Choroid plexus epithelial cell (primary cell): ENCODE measurements around the gene SLC9A8.
A peak's percentile ranks its signal among the peaks of the same experiment; 100 is the strongest.
"Not testable (repeated sequence)": the region's sequence is repeated elsewhere in the genome, so short reads cannot be mapped to it uniquely, and the experiment has no call there.

Experiments
- DNase-seq: peaks from one replicate; pipeline ENCODE4 v3.0.0-alpha.2; 2010; ENCODE audit warnings: low read depth
- H3K4me3 ChIP-seq: 2 replicates; pipeline ENCODE4 v1.5.1; 2011; ENCODE audit warnings: low read depth, mild to moderate bottlenecking, control low read depth, low read length, moderate library complexity
- TF ChIP-seq, protein P1 (sequence below): conservative IDR thresholded peaks from 2 replicates; pipeline ENCODE4 v1.5.1; 2011; ENCODE audit warnings: low read depth, mild to moderate bottlenecking, control low read depth, inconsistent platforms, low read length, moderate library complexity

SLC9A8 gene

DNA sequence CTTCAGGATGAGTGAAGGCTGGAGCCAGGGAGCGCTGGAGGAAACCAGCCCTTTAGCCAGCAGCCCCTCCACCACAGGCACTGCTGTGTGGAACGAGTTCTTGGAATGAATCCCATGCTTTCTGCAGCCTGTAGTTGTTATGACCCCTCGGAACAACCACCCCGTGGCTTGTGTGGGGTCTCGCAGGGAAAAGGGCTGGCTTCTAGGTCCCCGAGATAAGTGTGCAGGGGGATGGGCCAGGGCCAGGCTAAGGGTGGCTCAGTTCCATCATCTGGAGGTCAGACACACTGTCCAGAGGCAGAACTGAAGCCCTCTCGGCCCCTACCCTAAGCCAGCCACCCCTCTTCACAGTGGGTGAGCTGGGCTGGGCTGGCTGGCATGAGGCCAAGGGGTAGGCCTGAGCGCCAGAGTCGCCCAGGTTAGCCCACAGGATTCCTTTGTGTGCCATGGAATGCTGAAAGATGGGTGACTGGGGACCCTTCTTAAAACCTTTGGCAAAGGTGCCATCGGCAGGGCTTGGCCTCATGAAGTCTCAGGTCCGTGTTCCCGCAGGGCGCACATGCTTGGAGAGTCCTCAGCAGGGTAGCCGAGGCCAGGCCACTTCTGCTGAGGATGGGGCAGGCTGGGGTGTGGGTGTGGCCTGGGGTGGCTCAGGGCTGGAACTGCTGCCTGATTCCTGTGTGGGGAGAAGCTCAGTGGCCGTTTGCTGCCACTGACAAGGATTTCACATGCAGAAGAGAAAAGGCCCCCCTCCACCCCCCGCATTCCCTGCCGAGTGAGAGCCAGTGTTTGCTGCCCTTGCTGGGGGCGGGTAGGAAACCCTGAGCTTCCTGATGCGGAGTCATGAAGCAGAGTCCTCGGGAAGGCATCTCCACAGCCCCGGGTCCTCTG is 78.1 kb downstream of the SLC9A8 start:
- peak; percentile 50 for DNase-seq
- no peak overlapping the region for H3K4me3 ChIP-seq
- TF ChIP-seq, protein P1, sequence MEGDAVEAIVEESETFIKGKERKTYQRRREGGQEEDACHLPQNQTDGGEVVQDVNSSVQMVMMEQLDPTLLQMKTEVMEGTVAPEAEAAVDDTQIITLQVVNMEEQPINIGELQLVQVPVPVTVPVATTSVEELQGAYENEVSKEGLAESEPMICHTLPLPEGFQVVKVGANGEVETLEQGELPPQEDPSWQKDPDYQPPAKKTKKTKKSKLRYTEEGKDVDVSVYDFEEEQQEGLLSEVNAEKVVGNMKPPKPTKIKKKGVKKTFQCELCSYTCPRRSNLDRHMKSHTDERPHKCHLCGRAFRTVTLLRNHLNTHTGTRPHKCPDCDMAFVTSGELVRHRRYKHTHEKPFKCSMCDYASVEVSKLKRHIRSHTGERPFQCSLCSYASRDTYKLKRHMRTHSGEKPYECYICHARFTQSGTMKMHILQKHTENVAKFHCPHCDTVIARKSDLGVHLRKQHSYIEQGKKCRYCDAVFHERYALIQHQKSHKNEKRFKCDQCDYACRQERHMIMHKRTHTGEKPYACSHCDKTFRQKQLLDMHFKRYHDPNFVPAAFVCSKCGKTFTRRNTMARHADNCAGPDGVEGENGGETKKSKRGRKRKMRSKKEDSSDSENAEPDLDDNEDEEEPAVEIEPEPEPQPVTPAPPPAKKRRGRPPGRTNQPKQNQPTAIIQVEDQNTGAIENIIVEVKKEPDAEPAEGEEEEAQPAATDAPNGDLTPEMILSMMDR, result no peak

DNA sequence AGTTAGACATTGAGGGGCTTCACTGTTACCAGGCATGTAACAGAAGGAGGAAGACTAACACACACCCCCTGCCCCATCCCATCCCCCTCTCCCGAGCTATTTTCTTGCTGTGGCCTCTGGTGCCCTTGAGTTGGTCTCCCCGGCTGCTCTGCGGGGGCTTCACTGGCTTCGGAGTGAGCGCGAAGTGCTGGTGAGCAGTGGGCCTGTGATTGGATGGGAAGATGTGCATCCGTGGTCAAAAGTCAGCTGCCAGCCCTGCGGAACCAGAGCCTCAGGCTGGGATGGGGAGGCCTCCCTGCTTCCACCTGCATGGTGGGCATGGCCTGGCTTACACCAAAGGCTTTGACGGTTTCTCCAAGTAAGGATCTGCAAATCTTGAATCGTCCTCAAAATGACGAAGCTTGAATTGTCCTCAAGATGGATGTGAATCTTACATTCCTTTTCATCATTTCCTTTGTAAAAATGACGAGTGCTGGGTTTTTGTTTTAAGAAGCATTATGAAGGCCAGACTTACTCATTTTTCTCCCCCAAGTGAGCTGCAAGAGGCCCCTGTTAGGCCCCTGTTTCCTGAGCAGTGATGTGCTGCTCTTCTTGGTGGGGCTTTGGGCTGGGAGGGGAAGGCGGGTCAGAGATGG is 79.0 kb downstream of the SLC9A8 start:
- DNase-seq, result no peak
- TF ChIP-seq, protein P1, result no peak
- no peak overlapping the region for H3K4me3 ChIP-seq

DNA sequence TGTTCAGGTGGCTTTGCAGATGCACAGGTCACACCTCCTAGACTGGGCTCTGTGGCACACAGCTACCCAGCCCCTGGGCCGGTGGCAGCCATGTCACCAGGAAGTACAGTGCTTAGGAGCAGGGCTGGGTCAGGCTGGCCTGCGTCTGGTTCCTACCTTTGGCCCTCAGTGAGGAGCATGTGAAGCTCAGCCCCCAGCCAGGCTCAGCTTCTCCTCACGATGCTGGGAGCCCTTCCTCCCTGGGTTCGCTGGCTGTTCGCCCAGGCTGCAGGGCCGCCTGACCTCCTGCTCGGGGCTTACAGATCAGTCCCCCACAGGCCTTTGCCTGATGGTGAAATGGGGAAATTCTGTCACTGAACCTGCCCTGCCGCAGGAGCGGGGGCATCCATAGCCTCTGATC is 79.6 kb downstream of the SLC9A8 start:
- H3K4me3 ChIP-seq, result no peak overlapping the region
- no peak for DNase-seq
- TF ChIP-seq, protein P1, result no peak

DNA sequence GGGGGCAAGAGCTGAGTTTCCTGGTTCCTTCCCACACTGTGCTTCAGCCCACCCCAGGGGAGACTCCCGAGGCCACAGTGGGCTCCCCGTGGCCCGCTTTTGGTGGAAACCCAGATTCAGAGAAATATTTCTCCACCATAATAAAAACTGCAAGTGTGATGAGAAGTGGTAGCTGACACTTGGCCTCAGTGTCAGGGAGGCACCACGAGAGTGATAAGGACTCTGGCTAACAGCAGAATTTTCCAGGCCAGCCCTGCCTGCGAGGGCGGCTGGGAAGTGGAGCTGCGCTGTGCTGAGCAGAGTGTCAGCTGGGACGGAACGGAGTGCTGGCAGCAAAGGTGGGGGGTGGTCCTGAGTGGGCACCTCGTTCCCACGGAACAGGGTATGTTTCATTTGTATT is 80.2 kb downstream of the SLC9A8 start:
- no peak overlapping the region for H3K4me3 ChIP-seq
- TF ChIP-seq, protein P1, result no peak
- DNase-seq, result no peak

DNA sequence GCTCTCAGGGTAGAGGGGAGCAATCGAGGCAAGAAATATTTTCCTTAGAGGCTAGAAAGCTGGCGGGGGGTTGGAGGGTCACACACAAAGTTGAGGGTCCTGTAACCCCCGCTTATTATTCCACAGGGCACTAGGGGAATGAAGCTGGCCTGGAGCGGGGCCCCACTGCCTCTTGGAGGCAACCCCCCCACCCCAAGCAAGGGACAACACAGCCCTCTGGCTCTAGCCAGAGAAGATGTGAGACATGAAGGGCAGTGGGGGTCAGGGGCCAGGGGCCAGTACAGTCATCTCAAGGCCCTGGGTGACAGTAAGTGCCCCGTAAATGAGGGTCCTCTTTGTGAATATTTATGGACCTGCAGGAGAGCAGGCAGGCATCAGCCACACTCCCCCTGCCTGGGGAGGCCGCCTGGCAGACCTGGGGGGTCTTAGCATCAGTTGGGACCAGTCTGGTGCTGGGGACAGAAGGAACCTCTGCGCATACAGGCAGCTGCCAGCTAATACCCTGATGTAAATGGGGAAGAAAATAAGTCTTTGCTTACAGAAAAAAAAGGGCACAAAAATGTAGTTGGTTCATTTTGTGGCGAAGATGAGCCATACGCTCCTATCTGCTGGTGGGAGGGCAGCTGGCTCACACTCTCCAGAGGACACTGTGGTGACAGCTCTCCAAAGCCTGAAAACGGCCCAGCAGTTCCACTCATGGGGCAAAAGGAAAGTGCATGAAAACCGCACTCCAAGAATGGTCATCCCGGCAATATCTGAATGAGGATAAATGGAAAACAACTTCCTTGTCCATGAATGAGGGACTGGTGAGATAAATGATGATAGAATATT is 80.8 kb downstream of the SLC9A8 start:
- no peak for DNase-seq
- no peak overlapping the region for H3K4me3 ChIP-seq
- TF ChIP-seq, protein P1, result no peak

DNA sequence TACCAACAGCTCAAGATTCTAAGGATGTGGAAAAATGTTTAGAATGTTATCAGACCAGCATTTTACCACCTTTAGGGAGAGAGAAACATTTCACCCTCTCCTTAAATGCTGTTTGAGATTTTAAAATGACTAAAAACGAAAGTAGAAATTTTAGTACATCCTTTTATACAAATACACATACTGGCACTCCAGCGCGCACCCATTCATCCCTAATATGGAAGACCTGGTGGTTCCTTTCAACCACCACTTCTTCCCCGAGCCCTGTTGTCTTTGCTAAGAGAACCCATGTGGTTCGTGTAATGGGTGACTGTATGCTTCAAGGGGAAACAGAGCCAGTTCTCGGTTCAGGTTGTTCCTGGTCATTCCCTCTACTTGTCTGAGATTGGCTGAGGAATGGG is 81.4 kb downstream of the SLC9A8 start:
- TF ChIP-seq, protein P1, result no peak
- no peak overlapping the region for H3K4me3 ChIP-seq
- no peak for DNase-seq

DNA sequence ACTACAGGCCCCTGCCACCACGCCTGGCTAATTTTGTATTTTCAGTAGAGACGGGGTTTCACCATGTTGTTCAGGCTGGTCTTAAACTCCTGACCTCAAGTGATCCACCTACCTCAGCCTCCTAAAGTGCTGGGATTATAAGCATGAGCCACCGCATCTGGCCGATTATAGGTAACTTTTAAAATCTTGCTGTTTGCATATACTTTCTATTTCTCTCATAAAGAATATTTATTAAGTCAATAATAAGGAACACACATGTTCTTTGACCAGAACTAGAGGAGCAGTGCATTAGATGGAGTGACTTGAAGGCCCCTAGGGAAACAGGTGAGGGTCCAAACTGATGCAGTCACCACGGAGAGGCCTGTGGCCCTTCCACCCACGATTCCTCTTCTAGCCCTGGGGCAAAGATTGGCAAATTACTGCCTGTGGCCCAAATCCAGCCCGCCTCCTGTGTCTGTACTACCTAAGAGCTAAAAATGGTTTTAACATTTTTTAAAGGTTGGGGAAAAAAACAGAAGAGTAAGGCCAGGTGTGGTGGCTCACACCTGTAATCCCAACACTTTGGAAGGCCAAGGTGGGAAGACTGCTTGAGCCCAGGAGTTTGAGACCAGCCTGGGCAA is 83.0 kb downstream of the SLC9A8 start:
- not testable (repeated sequence) for DNase-seq, H3K4me3 ChIP-seq
